A204.1 (cell line): ENCODE data around the gene ATG2B.
"Not testable (repeated sequence)": the region's sequence is repeated elsewhere in the genome, so short reads cannot be mapped to it uniquely, and the experiment has no call there.

Source experiments
- FAIRE-seq: peaks from 2 replicates; lab custom pipeline; 2012; peaks lifted over from hg19 to GRCh38; lab: Jason Lieb, UNC

ATG2B gene

DNA sequence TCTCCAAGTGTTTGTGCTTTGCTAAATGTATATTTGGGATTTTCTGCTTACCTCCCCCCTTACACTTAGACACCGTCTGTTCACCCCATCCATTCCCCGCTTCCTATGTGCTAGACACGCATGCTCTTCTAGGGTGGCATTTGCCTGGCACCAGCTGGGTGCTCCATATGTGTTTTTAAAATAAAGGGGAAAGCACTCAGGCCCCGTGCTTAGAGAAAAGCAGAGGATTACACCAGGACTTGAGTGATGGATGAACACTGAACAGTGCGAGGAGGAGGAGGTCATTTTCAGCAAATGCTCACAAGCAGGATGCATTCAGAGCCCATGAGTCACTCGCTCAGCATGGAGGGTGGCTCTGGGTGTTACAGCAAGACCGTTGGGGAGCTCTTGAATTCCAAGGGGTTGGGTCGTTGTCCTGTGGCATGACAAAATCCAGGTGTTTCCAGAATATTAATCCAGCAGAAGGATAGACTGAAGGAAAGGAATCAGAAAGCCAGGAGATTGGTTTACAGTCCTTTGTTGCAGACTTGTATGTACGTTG, 110.1 kb downstream of the ATG2B start:
- no peak for FAIRE-seq

DNA sequence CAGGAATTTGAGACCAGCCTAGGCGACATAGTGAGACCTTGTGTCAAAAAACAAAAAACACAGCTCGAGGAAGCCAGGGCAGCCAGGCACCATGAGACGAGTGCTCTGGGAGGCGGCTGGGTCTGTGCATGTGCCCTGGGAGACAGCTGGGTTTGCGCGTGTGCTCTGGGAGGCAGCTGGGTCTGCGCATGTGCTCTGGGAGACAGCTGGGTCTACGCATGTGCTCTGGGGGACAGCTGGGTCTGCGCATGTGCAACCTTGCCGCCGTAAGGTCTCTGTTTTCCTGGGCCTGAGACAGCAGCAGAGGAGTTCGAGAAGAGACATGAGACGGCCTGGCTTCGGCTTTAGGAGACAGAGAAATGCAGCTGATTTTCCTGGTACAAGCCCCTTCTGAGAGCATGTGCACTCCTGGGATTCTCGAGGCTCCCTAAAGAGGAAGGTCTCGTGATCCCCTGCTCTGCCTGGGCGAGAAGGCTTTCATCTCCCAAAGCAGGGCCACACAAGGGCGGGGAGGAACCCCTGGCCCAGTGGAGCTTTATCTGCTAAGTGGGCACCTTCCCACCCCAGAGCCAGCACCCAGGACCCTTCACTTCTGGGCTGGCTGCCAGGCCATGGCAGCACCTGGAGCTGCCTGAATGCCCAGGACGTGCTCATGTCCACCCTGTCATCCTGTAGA, 110.7 kb downstream of the ATG2B start:
- no peak for FAIRE-seq

DNA sequence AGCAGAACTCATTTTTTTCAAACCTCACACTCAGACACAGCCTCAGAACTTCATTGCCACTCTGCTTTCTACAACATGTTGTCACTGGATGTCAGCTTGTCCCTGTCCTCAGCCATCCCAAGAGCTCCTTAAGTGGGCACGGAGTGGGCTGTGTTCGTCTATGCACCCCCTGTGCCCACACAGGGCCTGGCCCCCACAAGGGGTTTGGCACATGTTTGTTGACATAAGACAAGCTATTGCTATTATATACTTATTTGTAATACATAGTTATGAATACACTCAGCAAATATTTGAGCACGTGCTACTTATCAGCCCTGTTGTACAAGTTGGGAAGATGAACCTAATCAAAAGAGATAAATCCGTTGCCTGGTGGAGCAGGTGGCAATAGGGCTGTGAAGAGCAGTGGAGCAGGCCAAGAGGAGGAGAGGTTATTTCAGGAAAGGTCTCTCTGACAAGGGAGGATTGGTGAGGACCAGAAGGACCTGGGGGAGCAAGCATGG, 111.4 kb downstream of the ATG2B start:
- FAIRE-seq, result no peak

DNA sequence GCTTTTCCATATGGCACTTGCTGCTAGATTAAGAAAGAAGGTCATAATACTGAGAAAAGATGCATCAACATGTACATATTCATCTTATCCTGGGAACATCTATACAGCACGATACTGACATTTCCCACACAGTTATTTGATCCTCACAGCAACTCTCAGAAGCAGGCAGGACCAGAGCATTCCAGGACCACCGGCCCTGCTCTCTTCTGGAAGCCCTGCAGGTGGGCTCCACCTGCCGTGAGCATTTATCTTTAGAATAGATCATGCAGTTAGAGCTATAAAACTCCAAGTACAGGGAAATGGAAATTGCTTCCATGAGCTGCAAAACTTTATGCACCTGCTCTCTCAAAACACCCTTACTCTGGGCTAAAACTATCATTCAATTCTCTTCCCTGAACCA, 112.7 kb downstream of the ATG2B start:
- FAIRE-seq, result no peak

DNA sequence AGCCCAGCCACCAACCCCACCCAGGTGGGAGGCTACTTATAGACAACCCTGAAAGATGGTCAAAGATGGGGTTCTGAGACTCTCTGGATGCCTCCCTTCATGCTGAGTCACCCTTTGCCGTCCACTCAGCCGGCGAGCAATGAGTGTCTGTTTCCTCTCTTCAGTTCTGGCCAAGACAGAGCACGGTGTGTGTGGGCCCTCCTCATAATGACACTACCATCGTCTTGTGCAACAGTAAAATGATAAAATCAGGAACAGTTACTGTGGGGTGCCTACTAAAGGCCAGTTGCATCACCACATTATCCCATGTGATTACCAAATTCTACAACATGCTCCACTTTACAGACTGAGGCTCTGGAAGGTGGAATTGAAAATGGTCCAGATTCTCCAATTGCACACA, 114.1 kb downstream of the ATG2B start:
- no peak for FAIRE-seq

DNA sequence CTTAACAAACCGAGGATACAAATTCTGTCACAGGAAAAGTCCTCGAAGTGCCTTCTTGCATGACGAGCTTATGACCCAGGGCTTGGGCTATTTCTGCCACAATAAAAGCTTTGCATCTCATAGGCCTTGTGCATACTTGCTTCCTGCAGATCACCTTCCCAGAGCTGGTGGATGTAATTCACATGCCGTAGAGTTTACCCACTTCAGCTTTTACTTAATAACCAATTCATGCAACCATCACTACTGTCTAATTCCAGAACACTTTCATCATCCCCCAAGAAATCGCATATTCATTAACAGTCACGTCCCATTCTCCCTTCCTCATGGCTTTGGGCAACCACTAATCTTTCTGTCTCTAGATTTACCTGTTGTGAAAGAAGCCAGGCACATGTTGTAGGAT, 116.1 kb downstream of the ATG2B start:
- FAIRE-seq, result no peak

GRCh38 chr14:96246539-96246847, 116.6 kb downstream of the ATG2B start:
- no peak for FAIRE-seq

- FAIRE-seq, result no peak
Measured at GRCh38 chr14:96245710-96246538, 117.2 kb downstream of the ATG2B start.

GRCh38 chr14:96245074-96245473, 118.1 kb downstream of the ATG2B start:
- not testable (repeated sequence) for FAIRE-seq

GRCh38 chr14:96243785-96244184, 119.4 kb downstream of the ATG2B start:
- FAIRE-seq, result no peak

- FAIRE-seq, result no peak
Measured at GRCh38 chr14:96242126-96242525, 121.0 kb downstream of the ATG2B start.

DNA sequence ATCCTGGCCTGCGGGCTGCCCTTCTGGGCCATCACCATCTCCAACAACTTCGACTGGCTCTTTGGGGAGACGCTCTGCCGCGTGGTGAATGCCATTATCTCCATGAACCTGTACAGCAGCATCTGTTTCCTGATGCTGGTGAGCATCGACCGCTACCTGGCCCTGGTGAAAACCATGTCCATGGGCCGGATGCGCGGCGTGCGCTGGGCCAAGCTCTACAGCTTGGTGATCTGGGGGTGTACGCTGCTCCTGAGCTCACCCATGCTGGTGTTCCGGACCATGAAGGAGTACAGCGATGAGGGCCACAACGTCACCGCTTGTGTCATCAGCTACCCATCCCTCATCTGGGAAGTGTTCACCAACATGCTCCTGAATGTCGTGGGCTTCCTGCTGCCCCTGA, 122.5 kb downstream of the ATG2B start:
- FAIRE-seq, result no peak

DNA sequence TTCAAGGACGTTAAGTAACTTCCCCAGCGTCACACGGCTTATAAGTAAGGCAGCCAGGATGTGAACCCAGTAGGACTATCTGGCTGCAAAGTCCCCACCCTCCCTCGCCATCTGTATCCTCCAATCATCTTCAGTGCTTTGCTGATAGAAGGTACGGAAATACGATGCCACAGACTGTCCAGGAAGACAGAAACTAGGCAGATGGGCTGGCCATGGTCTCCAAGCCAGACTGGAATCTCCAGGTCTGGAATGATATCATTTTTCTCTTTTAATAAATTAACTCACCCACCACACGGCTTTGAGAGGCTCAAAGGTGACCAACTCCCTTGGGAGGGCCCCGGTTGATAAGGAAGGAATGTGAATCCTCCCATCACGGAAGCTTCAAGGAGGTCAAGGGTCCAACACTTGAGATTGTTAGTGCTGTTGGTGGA, 123.4 kb downstream of the ATG2B start:
- no peak for FAIRE-seq

- no peak for FAIRE-seq
Measured at GRCh38 chr14:96238676-96239265, 124.4 kb downstream of the ATG2B start.

GRCh38 chr14:96237641-96238040, 125.5 kb downstream of the ATG2B start:
- FAIRE-seq, result no peak

GRCh38 chr14:96235426-96235825, 127.7 kb downstream of the ATG2B start:
- FAIRE-seq, result no peak

GRCh38 chr14:96233661-96234060, 129.5 kb downstream of the ATG2B start:
- no peak for FAIRE-seq

GRCh38 chr14:96232506-96232905, 130.6 kb downstream of the ATG2B start:
- no peak for FAIRE-seq

DNA sequence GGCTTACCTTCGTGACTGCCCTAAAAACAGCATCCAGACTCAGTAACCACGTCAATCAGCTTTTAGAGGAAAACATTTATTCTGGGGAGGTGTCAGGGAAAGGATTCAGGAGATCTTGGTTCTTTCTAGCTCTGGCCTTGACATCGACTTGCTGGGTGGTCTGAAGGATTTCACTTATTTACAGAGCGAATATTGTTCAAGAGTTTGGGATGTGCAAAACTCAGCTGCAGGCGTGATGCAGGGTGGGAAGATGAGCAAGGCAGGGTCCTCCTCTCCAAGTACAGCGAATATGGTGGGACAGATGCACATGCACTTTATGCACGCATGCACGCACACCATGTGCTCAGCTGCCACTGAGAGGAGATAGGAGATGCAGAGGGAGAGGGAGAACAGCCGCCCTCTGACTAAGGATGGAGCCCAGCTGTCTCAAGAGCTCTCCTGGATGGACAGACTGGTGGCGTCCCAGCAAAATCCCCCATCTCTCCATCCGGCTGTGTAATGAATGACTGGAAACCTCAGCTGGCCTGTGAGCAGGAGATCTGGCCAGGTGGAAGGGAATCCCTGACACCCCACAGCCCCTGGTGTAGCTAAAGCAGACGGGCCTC, 131.5 kb downstream of the ATG2B start:
- FAIRE-seq, result no peak

DNA sequence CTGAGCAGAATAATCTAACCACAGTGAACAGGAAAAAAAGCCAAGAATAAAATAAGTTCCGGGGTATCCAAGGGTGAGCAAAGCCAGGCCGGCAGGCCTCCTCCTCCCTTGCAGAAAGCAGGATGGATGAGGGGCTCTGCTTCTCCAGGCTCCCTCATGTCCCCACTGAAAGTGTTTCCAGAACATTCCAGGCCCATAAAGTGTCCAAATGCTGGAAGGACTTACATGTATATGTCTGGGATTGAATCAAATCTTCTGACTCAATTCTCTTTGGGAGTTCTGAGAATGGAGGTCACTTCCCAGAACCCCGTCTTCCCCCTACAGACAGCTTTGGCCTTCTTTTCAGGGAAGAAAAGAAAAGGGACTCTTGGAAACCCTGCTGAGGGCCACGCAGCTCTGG, 132.1 kb downstream of the ATG2B start:
- no peak for FAIRE-seq

DNA sequence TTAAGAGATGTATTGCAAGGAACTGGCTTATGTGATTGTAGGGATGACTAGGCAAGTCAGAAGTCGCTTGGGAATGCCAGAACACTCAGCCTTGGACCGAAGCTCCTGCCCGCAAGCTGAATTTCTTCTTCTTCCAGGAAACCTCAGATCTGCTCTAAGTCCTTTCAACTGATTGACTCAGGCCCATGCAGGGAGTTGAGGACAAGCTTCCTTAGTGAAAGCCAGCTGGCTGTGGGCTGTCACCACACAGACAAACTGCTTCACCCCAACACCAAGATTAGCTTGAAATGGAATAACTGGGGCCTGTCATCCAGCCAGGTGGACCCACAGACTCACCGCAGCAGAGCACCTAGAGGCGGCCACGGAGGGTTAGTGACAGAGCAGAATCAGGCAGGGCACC, 133.8 kb downstream of the ATG2B start:
- no peak for FAIRE-seq
